ENCODE results near the gene CANX.

DNA sequence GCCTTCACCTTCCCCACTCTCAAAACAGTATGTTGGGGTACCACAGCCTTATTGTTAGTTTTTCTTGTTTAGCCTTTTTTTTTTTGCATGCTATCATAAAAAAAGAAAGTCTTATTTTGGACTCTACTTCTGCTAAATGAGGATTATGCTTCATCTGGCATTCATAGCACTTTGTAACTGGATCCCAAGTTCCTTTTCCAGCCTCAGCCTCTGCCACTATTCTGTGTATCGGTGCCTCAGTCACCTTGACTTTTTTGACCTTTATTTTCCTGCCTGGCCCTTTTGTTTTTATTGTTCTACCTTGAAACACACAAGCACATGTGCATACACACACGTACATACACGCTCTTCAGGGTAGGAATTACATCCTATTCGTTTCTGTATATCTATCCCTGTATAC, 25.4 kb downstream of the CANX start:
- TF ChIP-seq EZH2phosphoT487 (IDR thresholded peaks at IDR 0.05), result no peak
- TF ChIP-seq EZH2 (IDR thresholded peaks at IDR 0.05), result no peak
